HepG2 (cell line): ENCODE results near the gene ARHGDIA. TPM values are rescaled to one million over a fixed set of nuclear protein-coding genes. Genes with fewer than 3 reads are reported as not detected.

Experiments used
- CBX5 ChIP-seq: sonication (generic); formaldehyde crosslinking; IDR thresholded peaks from 2 replicates; pipeline ENCODE4 v1.4.0; 2020; ENCODE audit warnings: missing genetic modification reagents, borderline replicate concordance
- DNMT3B ChIP-seq: conservative IDR thresholded peaks from 2 replicates; pipeline ENCODE4 v1.6.1; 2016; ENCODE audit warnings: missing biosample characterization, control low read depth
- ETV6 ChIP-seq: sonication (generic); formaldehyde crosslinking; conservative IDR thresholded peaks from 2 replicates; pipeline ENCODE4 v1.4.0; 2020; ENCODE audit warnings: missing genetic modification reagents
- IKZF4 ChIP-seq: sonication (generic); formaldehyde crosslinking; IDR thresholded peaks from 2 replicates; pipeline ENCODE4 v1.5.1; 2020; ENCODE audit warnings: borderline replicate concordance, mild to moderate bottlenecking, low read depth, missing genetic modification reagents; ENCODE audit errors: not compliant biosample characterization
- IRF1 ChIP-seq: sonication (generic); formaldehyde crosslinking; IDR thresholded peaks from 2 replicates; pipeline ENCODE4 v1.4.0; 2020; ENCODE audit warnings: low read depth, mild to moderate bottlenecking, missing genetic modification reagents
- MATR3 ChIP-seq: sonication (generic); formaldehyde crosslinking; IDR thresholded peaks from 2 replicates; pipeline ENCODE4 v1.4.0; 2020; ENCODE audit warnings: missing genetic modification reagents
- PAX8 ChIP-seq: sonication (generic); formaldehyde crosslinking; IDR thresholded peaks from 2 replicates; pipeline ENCODE4 v1.8.0; 2022; ENCODE audit warnings: mild to moderate bottlenecking, missing genetic modification reagents, borderline replicate concordance
- SALL1 ChIP-seq: sonication (generic); formaldehyde crosslinking; IDR thresholded peaks from 2 replicates; pipeline ENCODE4 v1.8.0; 2022; ENCODE audit warnings: mild to moderate bottlenecking, missing genetic modification reagents
- ZIK1 ChIP-seq: sonication (generic); formaldehyde crosslinking; IDR thresholded peaks from 2 replicates; pipeline ENCODE4 v1.5.0; 2020; ENCODE audit warnings: mild to moderate bottlenecking, low read depth, missing genetic modification reagents, borderline replicate concordance
- ZKSCAN5 ChIP-seq: sonication (generic); formaldehyde crosslinking; IDR thresholded peaks from 2 replicates; pipeline ENCODE4 v1.5.1; 2020; ENCODE audit warnings: mild to moderate bottlenecking, missing genetic modification reagents
- ZNF143 ChIP-seq: sonication (generic); formaldehyde crosslinking; IDR thresholded peaks from 2 replicates; pipeline ENCODE4 v1.4.0; 2020; ENCODE audit warnings: missing genetic modification reagents
- ZNF256 ChIP-seq: sonication (generic); formaldehyde crosslinking; conservative IDR thresholded peaks from 2 replicates; pipeline ENCODE4 v1.4.0; 2020; ENCODE audit warnings: missing genetic modification reagents
- ZNF513 ChIP-seq: sonication (generic); formaldehyde crosslinking; conservative IDR thresholded peaks from 2 replicates; pipeline ENCODE4 v1.5.0; 2020; ENCODE audit warnings: missing genetic modification reagents
- ZNF564 ChIP-seq: sonication (generic); formaldehyde crosslinking; IDR thresholded peaks from 2 replicates; pipeline ENCODE4 v1.8.1; 2023; ENCODE audit warnings: mild to moderate bottlenecking, missing genetic modification reagents
- ZNF570 ChIP-seq: sonication (generic); formaldehyde crosslinking; IDR thresholded peaks from 2 replicates; pipeline ENCODE4 v1.4.0; 2020; ENCODE audit warnings: mild to moderate bottlenecking, missing genetic modification reagents, borderline replicate concordance
- ZNF577 ChIP-seq: sonication (generic); formaldehyde crosslinking; IDR thresholded peaks from 2 replicates; pipeline ENCODE4 v1.4.0; 2020; ENCODE audit warnings: mild to moderate bottlenecking, low read depth, missing genetic modification reagents, borderline replicate concordance
- ZNF598 ChIP-seq: sonication (generic); formaldehyde crosslinking; IDR thresholded peaks from 2 replicates; pipeline ENCODE4 v1.5.1; 2020; ENCODE audit warnings: mild to moderate bottlenecking, missing genetic modification reagents, borderline replicate concordance
- ZNF850 ChIP-seq: sonication (generic); formaldehyde crosslinking; conservative IDR thresholded peaks from 2 replicates; pipeline ENCODE4 v1.9.0; 2021; ENCODE audit warnings: mild to moderate bottlenecking, missing genetic modification reagents
- polyA plus RNA-seq, 8 experiments: library from polyadenylated mRNA; depleted of rRNA in 3 of 8; stranded (reverse) in 7 of 8; unstranded in 1 of 8; fragments of >200 nt; fragmentation: Illumina TruSeq in 4 of 8; extraction: Trizol in 4 of 8; gene quantifications; 2 replicates each; pipeline versions ENCODE4 v1.2.1 to v1.2.3, GENCODE V29; 2011 to 2016; ENCODE audit warnings: low read depth in 4 of 8, missing spikeins in 1 of 8, mixed read lengths in 1 of 8; ENCODE audit not compliant: insufficient read depth in 1 of 8
- total RNA-seq, 5 experiments: library from RNA; depleted of rRNA; stranded (reverse); fragments of >200 nt; fragmentation: Illumina TruSeq; extraction: Trizol; gene quantifications; 2 replicates each; pipeline ENCODE4 v1.2.3, GENCODE V29; 2016; ENCODE audit warnings: low read depth in 1 of 5
- TF ChIP-seq, protein P1 (sequence below): sonication (generic); formaldehyde crosslinking; IDR thresholded peaks from 2 replicates; pipeline ENCODE4 v1.5.0; 2020; ENCODE audit warnings: mild to moderate bottlenecking, missing genetic modification reagents
- TF ChIP-seq, protein P2 (sequence below): sonication (generic); formaldehyde crosslinking; IDR thresholded peaks from 2 replicates; pipeline ENCODE4; 2020; ENCODE audit warnings: missing genetic modification reagents, mild to moderate bottlenecking, borderline replicate concordance
- TF ChIP-seq, protein P3 (sequence below): sonication (generic); formaldehyde crosslinking; IDR thresholded peaks from 2 replicates; pipeline ENCODE4 v1.8.1; 2023; ENCODE audit warnings: mild to moderate bottlenecking, missing genetic modification reagents

The ARHGDIA gene
- total and polyA plus RNA-seq, 2 of the 13 experiments (the other 11 are each of a cell fraction or from before 2014, with no cell fraction given), result 40.0 to 64.0 TPM

DNA sequence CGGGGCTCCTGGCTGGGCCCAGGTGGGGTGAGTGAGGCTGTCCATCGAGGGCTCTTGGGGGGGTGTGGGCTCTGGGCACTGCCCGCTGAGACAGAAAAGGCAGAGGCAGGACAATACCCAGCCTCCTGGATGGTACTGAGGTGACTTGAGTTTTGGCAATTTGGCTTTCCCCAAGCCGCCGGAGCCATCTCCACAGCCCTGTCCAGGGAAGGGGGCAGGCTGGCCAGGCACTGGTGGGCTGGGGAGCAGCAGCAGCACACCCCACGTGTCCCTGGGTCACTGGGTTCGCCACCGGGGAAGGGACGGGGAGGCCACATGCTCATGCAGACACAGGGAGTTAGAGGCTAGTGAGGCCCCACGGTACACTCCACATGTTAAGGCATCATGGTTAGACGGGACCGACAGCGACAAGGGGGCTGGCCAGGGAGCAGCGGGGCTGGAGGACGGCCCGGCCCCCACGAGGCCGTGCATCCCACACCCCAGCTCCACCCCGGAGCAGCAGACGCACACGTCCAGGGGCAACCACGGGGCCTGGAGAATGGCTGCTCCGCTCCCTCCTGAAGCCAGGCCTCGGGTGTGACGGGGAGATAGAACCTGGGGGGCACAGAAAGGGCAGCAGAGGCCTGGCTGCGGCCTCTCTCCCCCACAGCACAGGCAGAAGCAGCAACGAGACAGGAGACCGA lies 3.0 kb downstream of the ARHGDIA start (continued):
- TF ChIP-seq SALL1 (CRISPR knock-in tag) (peak; percentile 62; the same call in 1 of the 2 replicates), PAX8 (CRISPR knock-in tag) (no peak), CBX5 (CRISPR knock-in tag) (peak; percentile 56; the same call in 1 of the 2 replicates), ZNF143 (CRISPR knock-in tag) (no peak), ZNF577 (CRISPR knock-in tag) (no peak), ZKSCAN5 (CRISPR knock-in tag) (no peak), ZNF570 (CRISPR knock-in tag) (no peak), IRF1 (CRISPR knock-in tag) (peak; percentile 57; the same call in 1 of the 2 replicates), ZIK1 (no peak), ZNF598 (CRISPR knock-in tag) (no peak), IKZF4 (CRISPR knock-in tag) (no peak), ZNF256 (no peak), ZNF513 (CRISPR knock-in tag) (peak; percentile 26; the same call in 1 of the 2 replicates), MATR3 (CRISPR knock-in tag) (0 out of 2 replicates have a peak, but pooled peaks have one; percentile 23), ETV6 (CRISPR knock-in tag) (0 out of 2 replicates have a peak, but pooled peaks have one; percentile 9), ZNF564 (no peak), DNMT3B (CRISPR knock-in tag) (no peak), ZNF850 (CRISPR knock-in tag) (no peak)
- TF ChIP-seq, protein P1, sequence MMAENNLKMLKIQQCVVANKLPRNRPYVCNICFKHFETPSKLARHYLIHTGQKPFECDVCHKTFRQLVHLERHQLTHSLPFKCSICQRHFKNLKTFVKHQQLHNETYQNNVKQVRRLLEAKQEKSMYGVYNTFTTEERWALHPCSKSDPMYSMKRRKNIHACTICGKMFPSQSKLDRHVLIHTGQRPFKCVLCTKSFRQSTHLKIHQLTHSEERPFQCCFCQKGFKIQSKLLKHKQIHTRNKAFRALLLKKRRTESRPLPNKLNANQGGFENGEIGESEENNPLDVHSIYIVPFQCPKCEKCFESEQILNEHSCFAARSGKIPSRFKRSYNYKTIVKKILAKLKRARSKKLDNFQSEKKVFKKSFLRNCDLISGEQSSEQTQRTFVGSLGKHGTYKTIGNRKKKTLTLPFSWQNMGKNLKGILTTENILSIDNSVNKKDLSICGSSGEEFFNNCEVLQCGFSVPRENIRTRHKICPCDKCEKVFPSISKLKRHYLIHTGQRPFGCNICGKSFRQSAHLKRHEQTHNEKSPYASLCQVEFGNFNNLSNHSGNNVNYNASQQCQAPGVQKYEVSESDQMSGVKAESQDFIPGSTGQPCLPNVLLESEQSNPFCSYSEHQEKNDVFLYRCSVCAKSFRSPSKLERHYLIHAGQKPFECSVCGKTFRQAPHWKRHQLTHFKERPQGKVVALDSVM (CRISPR knock-in tag), result peak; percentile 76
- TF ChIP-seq, protein P2, sequence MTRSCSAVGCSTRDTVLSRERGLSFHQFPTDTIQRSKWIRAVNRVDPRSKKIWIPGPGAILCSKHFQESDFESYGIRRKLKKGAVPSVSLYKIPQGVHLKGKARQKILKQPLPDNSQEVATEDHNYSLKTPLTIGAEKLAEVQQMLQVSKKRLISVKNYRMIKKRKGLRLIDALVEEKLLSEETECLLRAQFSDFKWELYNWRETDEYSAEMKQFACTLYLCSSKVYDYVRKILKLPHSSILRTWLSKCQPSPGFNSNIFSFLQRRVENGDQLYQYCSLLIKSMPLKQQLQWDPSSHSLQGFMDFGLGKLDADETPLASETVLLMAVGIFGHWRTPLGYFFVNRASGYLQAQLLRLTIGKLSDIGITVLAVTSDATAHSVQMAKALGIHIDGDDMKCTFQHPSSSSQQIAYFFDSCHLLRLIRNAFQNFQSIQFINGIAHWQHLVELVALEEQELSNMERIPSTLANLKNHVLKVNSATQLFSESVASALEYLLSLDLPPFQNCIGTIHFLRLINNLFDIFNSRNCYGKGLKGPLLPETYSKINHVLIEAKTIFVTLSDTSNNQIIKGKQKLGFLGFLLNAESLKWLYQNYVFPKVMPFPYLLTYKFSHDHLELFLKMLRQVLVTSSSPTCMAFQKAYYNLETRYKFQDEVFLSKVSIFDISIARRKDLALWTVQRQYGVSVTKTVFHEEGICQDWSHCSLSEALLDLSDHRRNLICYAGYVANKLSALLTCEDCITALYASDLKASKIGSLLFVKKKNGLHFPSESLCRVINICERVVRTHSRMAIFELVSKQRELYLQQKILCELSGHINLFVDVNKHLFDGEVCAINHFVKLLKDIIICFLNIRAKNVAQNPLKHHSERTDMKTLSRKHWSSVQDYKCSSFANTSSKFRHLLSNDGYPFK (CRISPR knock-in tag), result 0 out of 2 replicates have a peak, but pooled peaks have one; percentile 6
- TF ChIP-seq, protein P3, sequence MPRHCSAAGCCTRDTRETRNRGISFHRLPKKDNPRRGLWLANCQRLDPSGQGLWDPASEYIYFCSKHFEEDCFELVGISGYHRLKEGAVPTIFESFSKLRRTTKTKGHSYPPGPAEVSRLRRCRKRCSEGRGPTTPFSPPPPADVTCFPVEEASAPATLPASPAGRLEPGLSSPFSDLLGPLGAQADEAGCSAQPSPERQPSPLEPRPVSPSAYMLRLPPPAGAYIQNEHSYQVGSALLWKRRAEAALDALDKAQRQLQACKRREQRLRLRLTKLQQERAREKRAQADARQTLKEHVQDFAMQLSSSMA (CRISPR knock-in tag), result no peak
